Embryonic facial prominence (tissue), 1 donor: ENCODE data around the gene ABCC6.
"Not testable (repeated sequence)": the region's sequence is repeated elsewhere in the genome, so short reads cannot be mapped to it uniquely, and the experiment has no call there.

Experiments
- DNase-seq: peaks from one replicate; pipeline ENCODE4 v3.0.0-alpha.2; 2016; ENCODE audit errors: extremely low spot score

Gene ABCC6

DNA sequence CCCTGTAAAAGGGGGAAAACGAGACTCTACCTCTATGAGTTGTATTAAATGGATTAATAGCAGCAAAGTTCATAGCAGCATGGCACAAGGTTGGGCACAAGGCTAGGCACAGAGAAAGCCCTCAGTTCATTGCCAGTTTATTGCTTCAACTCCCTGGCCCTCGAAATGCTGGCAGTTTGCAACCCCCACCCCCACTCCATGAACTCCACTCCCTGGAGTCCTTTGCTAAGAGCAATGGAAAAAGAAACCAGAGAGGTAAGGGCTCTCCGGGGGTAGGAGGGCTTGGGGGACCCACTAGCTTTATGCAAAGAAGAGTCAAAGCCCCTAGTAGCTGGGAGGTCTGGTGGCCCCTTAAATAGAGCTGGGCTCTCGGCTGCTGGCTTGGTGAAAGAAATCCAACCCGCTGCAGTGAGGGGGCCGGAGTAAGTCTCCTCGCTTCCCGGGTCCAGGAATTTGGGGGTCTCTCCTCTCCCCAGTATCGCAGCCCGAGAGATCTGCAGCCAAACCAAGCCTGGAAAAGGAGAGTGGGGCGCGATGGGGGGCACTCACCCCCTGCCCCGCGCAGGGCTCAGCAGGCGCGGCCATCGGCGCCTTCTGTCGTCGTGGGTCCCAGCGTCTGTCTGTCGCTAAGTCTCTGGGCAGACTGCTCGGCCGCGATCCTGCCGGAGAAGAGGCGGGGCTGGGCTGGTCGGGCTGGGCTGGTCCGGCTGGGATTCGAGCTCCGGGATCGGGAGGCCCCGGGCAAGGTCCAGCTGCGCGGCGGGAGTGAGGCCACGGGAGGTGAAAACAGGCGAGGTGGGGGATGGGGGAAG, at the start of gene ABCC6:
Gene ABCC6, minus strand, starts transcription at position 645 of the 812 bp plus-strand sequence. Its CDS starts 60 bp downstream, at position 585.
- not testable (repeated sequence) for DNase-seq

DNA sequence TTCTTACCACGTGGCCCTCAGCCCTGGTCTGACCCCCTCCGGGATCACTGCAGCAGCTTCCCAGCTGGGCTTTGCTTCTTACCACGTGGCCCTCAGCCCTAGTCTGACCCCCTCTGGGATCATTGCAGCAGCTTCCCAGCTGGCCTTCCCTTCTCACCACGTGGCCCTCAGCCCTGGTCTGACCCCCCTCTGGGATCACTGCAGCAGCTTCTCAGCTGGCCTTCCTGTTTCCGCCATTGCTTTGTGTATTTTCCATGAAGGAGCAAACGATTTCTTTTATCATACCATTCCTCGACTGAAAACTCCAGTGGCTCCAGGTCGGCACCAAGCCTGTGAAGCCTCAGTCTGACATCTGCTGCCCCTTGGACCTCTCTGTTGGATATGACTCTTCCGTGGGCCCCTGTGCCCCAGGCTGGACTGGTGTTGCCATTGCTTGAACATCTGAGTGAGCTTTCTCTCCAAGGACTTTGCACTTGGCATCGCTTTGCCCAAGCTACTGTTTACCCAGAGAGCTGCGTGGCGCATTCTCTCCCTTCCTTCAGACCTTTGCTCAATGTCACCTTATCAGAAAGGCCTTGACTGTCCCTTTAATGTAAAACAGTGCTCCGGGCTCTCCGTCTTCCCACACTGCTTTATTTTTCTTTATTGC, 49.4 kb upstream of the ABCC6 start:
- DNase-seq, result not testable (repeated sequence)

DNA sequence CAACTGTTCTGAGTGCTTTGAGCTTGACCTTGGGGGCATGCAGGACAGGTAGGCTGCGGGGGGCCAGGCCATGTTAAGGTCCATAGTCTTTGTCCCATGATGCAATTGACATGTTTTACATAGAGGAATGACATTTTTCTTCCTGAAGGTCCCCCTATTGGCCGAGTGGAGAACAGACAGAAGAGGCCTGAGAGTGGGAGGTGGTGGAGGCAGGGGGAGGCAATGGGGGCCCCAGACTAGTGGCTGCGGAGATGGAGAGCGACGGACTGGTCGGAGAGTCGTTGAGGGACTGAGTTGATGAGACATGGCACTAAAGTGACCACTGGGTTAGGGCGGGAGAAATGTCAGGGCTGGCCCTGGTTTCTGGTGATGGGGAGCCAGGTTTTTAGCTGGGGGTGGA, 48.4 kb upstream of the ABCC6 start:
- not testable (repeated sequence) for DNase-seq

DNA sequence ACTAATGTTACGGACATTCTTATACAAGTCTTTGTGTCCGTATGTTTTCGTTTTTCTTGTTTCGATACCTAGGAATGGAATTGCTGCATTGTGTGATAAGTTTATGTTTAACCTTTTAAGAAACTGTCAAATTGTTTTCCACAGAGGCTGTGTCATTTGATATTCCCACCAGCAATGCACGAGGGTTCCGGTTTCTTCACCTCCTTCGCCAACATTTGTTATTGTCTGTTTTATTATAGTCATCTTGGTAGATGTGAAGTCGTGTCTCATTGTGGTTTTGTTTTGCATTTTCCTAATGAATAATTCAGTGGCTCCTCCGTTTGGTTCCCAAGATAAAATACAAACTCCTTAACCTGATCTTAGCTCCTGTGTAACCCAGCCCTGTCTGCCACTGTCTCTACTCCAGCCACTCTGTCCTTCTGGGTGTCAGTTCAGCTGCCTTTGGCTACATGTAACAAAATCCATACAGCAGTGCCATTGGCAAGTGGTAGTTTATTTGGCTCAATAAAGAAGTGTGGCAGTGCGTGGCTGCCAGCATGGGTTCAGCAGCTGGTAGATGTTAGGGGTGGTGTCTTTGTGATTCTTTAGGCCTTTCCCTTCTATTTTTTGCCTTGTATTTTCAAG, 45.0 kb upstream of the ABCC6 start:
- not testable (repeated sequence) for DNase-seq

DNA sequence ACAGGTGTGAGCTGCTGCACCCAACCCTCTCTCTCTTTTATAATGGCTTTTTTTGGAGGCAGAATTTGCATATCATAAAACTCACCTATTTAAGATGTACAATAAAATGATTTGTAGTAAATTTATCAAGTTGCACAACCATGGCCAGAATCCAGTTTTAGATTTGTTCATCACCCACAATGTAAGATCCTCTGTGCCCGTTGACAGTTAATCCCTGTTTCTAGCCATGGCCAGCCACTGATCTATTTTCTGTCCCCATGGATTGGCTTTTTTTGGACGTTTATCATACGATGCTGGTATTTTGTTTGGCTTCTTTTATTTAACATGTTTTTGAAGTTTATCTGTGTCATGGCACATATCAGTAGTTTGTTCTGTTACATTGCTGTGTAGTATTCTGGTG, 44.4 kb upstream of the ABCC6 start:
- not testable (repeated sequence) for DNase-seq

DNA sequence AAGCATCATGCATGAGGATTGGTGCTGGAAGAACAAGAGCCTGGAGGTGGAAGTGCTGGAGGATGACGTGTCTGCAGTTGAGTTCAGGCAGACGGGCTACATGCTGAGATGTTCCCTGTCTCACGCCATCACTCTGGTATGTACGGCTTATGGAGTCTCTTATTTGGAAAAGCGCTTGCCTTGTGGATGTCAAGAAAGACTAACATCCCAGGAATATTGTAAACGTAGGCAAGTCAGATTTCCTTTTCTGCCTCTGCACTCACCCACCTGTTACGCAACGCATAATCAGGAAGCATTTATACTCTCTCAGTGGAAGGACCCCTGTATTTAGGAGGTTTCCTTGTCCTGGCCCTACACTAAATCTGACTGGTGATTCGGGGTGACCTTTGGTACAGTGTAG, 41.8 kb upstream of the ABCC6 start:
- not testable (repeated sequence) for DNase-seq

DNA sequence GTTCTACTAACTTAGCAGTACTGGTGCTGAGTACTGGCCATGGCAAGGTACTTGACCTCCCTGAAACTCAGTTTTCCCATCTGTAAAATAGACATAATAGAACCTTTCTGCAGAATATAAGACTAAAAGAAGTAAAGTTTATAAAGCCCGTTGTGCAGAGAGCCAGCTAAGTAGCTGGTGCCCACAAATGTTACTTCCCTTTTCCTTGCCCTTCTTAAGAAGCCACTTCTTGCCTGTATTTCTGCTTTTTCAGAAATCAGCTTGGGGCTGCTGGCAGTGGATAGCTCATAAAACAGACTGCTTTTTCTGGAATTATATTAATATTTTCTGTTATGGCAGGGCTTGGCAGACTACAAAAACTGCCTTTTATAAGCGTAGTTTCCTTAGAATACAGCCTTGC, 40.7 kb upstream of the ABCC6 start:
- not testable (repeated sequence) for DNase-seq

DNA sequence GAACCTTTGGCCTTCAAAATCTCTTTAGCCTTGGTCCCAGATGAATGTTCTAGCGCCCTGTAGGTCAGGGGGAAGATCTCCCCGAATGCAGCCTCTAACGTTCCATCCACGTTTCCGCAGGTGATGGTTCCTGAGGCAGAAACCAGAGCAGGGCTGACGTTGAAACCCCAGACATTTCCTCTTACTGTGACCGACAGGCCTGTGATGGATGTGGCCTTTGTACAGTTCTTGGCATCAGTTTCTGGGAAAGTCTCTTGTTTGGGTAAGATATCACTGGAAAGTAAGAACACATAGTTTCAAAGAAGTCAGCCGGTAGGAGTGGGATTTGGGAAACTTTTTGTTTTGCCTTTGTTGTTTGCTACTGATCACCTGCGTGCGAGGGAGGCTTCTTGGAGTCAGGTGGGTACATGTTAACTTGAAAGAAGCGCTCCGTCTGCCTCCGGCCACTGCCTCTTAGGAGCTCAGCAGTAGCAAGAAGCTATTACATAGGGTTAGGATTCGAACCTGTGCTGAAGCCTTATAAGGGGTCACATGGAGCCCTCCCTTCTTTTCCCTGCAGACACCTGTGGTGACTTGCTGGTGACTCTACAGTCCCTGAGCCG, 39.8 kb upstream of the ABCC6 start:
- not testable (repeated sequence) for DNase-seq

DNA sequence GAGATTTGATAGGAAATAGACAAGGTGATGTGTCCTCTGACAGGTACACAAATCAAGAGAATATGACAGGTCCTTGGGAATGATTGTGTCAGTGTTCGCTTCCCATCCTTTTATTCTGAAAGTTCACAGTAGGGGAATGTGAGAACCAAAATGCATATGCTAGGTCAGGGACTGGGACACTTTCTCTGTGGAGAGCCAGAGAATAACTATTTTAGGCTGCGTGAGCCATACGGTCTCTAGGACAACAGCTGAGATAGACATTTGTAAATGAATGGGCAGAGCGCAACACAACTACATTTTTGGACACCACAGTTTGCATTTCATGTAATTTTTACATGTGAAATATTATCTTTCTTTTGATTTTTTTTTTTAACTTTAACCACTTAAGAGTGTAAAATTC, 36.7 kb upstream of the ABCC6 start:
- DNase-seq, result not testable (repeated sequence)

DNA sequence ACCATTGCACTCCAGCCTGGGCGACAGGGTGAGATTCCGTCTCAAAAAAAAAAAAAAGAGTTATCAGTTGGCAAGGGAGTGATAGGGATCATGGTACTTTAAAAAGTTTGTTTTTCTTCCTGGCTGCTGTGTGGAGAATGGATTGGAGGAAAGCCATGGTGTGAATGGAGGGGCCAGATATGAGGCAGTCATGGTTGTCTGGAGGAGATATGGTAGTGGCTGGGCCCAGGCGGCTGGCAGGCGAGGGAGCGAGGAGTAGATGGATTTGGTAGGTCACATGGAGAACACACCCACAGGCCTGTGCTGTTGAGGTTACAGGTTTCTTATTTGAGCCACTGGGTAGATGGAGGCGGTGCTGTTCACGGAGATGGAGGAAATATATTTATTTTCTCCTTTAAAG, 35.5 kb upstream of the ABCC6 start:
- not testable (repeated sequence) for DNase-seq

DNA sequence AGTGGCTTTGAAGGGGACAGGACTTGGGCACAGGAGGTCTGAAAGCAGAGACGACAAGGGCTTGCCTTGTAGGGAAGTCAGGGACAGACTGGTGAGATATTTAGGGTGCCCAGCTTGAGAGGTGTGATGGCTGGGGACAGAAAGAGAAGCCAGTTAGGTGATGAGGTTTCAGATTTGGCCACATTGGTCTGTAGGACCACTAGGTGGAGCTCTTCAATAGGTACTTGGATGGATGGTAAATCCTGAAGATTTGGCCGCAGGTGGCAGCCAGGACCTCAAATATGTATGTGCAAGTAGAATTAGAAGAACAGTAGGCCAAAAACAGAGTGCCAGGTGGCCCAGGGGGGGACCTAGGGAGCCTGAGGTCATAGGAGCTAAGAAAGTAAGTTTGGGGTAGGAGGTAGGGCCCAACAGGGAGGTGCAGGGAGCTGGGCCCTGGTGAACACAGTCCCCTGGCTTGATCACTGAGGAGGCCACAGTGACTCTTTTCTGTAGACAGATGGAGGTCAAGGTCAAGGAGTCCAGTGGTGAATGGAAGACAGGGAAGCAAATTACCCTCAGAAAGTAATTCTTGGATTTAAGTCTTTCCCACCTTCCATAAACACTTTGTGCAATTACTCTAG, 34.1 kb upstream of the ABCC6 start:
- not testable (repeated sequence) for DNase-seq

DNA sequence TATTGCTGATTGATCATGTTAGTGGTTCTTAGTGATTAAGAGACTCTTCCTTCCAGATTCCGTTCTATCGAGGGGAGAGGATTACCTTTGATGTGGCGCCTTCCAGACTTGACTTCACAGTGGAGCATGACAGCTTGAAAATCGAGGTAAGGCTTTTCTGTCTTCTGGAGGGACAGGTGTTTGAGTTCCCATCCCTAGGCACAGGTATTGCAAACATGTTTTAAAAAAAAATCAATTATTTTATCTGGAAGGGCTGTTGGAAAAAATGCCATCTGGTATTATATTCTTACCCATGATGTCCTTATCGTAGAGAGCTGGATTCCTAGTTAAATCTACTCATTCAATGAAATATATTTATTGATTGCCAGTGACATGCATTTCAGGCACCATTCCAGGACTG, 29.1 kb upstream of the ABCC6 start:
- not testable (repeated sequence) for DNase-seq

DNA sequence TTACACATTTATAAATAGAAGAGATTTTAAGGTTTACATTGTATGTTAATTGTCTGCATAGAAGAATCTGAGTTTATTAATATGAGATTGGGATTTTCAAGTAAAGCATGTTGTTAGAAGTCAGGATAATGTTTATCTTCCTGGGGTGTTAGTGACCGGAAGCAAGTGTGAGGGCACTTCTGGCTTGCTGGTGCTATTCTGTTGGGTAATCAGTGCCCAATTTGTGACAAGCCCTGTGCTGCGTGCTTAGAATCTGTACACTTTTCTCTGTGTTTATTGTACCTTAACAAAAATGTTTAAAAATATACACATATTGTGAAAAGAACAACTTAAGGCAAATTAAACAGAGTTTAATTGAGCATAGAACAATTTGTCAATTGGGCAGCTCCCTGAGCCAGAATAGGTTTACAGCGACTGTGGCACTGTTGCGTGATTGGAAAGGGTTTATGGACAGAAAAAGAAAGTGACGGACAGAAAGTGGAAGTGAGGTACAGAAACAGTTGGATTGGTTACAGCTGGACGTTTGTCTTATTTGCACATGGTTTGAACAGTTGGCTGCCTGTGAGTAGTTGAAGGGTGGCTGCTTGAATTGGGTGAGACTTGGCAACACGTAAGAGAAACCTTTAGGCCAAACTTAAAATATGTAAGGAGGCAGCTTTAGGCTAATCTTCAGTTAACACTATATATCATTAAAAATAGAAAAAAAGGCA, 26.5 kb upstream of the ABCC6 start:
- DNase-seq, result not testable (repeated sequence)

DNA sequence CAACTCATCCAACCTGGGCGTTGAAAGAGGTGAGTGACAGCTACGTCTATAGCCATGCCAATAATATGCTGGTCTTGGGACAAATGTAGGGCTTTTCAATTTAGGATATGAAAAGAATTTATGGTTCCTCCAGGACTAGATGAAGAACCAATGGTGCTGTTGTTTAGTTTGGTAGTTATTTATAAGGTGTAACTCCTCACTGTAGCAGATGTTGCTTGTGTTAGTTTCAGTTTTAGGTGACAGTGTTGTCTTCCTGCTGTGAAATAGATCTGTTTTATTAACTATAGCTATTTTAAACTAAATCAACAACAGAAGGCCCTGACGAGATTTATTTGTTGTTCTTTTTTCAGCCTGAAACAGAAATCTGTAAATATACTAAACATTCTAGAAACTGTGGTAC, 24.1 kb upstream of the ABCC6 start:
- not testable (repeated sequence) for DNase-seq

DNA sequence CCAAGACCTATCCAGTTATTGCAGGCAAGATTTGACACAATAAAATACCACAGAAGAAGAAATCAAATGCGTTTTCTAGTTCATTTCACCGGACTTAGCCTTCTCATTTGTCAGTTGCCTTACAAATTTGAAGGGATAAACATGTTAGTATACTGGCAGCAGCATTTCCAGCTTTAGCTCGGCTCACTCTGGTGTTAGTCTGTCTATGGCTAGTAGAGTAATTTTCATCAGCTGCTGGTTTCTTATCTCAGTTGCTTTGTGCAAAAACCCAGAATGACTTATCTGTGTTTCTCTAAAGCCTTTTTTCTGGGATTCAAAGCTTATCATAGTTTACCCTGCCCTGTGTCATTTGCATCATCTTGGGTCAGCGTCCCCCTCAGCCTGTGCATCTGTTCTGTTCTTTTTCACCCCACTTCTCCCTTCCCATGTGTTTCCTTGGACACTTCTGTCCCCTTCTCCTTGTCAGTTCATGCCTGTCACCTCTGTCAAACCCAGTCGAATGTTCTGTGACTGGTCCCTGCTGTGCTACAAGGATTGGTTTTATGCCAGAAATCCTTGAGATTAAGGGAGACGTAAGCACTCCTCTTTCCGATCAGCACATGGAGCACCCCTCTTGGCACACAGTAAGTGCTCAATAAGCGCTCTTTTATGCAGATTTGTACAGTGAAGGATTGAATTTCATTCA, 23.4 kb upstream of the ABCC6 start:
- not testable (repeated sequence) for DNase-seq

DNA sequence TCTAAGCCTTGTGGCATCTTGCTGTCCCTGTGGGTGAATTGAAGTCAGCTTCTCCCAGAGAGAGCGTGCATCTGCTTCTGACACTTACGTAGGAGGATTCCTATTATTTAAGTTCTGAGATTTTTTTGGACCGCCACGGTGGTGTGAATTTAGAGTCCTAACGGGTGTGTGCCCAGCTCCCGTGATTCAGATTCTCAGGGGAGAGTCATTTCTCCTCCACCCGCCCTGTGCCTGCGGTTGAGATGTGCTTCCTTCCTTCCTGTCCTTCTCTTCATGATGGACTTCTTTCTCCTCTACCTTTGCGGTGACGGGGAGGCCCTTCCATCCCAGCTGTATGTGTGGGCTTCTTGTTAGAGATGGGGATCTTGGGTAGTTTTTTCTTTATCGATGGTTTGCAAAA, 20.6 kb upstream of the ABCC6 start:
- not testable (repeated sequence) for DNase-seq

DNA sequence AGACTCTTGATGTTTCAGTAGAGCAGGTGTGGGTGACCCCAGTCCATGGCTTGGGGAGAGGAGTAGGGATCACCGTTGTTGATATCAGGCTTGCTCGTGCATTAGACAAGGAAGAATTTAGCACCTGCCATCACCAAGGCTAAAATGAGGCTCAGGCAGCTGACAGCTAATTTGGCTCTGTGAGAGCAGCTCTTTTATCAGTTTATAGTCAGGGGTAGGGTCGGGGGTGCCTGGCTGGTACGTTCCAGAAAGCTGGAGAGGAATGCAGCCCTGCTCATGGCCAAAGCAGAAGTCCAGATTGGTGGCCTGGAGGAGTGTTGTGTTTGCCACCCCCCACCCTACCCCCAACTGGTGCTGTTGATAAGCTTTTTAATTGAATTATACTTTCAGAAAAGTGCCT, 17.4 kb upstream of the ABCC6 start:
- DNase-seq, result not testable (repeated sequence)

DNA sequence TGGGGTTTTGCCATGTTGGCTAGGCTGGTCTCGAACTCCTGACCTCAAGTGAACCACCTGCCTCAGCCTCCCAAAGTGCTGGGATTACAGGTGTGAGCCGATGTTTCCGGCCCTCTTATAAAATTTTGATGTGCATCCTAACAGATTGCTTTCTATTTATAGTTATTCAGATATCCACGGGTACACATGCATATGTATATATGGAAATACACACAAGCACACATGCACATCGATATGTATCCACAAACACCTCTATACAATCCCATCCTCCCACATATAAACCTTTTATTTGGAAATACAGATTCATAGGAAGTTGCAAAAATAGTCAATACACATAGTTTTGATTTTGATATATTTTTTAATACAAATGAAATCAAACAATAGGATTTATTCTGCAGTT, 14.4 kb upstream of the ABCC6 start:
- not testable (repeated sequence) for DNase-seq

DNA sequence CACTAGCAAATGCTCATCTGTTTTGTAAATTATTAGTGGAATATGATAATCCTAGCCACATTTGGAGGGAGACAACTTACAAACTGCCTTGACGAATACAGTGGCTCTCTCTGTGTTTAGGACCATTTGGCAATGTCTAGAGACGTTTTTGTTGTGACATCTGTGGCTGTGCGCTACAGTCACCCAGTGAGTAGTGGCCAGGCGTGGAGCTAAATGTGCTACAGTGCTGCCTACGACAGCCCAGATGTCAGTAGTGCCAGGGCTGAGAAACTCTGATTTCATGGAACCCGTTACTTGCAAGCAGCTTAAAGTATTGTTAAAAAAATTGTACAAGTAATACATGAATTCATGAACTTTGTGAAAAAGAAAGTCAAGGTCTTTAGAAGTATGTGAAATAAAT, 13.8 kb upstream of the ABCC6 start:
- not testable (repeated sequence) for DNase-seq

DNA sequence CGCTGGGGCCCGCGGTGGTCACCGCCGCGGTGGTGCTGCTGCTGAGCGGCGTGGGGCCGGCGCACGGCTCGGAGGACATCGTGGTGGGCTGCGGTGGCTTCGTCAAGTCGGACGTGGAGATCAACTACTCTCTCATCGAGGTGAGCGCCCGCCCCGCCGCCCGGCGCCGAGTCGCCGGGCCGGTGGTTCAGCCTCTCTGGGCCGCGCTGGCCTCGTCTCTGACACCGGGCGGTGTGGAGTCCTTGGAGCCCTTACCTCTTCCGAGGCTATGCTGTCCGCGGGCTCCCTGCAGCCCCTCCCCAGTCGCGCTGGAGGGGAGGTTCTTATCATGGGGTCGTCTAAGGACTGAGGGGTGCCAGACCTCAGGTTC, 9.4 kb upstream of the ABCC6 start:
- DNase-seq, result not testable (repeated sequence)
